H9 (cell line): ENCODE measurements around the gene HIC2. TPM values are rescaled to one million over a fixed set of nuclear protein-coding genes. Genes with fewer than 3 reads are reported as not detected.
A peak's percentile ranks its signal among the peaks of the same experiment; 100 is the strongest.

Experiments
- DNase-seq: peaks from one replicate; pipeline ENCODE4 v3.0.0-alpha.2; 2017
- H2AFZ ChIP-seq: one replicate; pipeline ENCODE4 v1.6.1; 2013; ENCODE audit warnings: mild to moderate bottlenecking, low read length, control low read depth, moderate library complexity
- H2AK5ac ChIP-seq: 2 replicates; pipeline ENCODE4 v1.6.1; 2013; ENCODE audit warnings: low read length, control low read depth, mixed read lengths; ENCODE audit not compliant: insufficient read length
- H2BK120ac ChIP-seq: one replicate; pipeline ENCODE4 v1.6.1; 2013; ENCODE audit warnings: low read depth, mild to moderate bottlenecking, low read length, control low read depth, inconsistent platforms; ENCODE audit not compliant: poor library complexity, severe bottlenecking
- H2BK12ac ChIP-seq: 2 replicates; pipeline ENCODE4 v1.6.1; 2013; ENCODE audit warnings: low read length, control low read depth, mixed read lengths, low read depth; ENCODE audit not compliant: insufficient read length
- H2BK15ac ChIP-seq: 2 replicates; pipeline ENCODE4 v1.6.1; 2013; ENCODE audit warnings: low read depth, low read length, control low read depth
- H2BK20ac ChIP-seq: one replicate; pipeline ENCODE4 v1.6.1; 2013; ENCODE audit warnings: low read depth, mild to moderate bottlenecking, low read length, control low read depth, inconsistent platforms; ENCODE audit not compliant: poor library complexity, severe bottlenecking
- H2BK5ac ChIP-seq: 2 replicates; pipeline ENCODE4 v1.6.1; 2013; ENCODE audit warnings: low read length, control low read depth, mixed read lengths; ENCODE audit not compliant: insufficient read length
- H3K14ac ChIP-seq: 2 replicates; pipeline ENCODE4 v1.6.1; 2013; ENCODE audit warnings: low read length, control low read depth; ENCODE audit not compliant: insufficient read depth
- H3K18ac ChIP-seq: 2 replicates; pipeline ENCODE4 v1.6.1; 2013; ENCODE audit warnings: low read depth, mild to moderate bottlenecking, mixed read lengths, low read length, control low read depth; ENCODE audit not compliant: insufficient read length
- H3K23ac ChIP-seq: 2 replicates; pipeline ENCODE4 v1.6.1; 2013; ENCODE audit warnings: low read length, control low read depth, mixed read lengths, low read depth; ENCODE audit not compliant: insufficient read length
- H3K23me2 ChIP-seq: 2 replicates; pipeline ENCODE4 v1.6.1; 2013; ENCODE audit warnings: low read depth, mild to moderate bottlenecking, mixed read lengths, low read length, control low read depth; ENCODE audit not compliant: insufficient read length, poor library complexity, severe bottlenecking
- H3K27ac ChIP-seq: 2 replicates; pipeline ENCODE4 v1.5.1; 2013; ENCODE audit warnings: low read length, control low read depth, mixed read lengths, low read depth; ENCODE audit not compliant: insufficient read length
- H3K27me3 ChIP-seq: 2 replicates; pipeline ENCODE4 v1.6.1; 2013; ENCODE audit warnings: low read length, control low read depth, inconsistent platforms; ENCODE audit not compliant: insufficient read depth
- H3K4ac ChIP-seq: 2 replicates; pipeline ENCODE4 v1.6.1; 2013; ENCODE audit warnings: low read depth, mild to moderate bottlenecking, control low read depth, inconsistent platforms, low read length, moderate library complexity
- H3K4me1 ChIP-seq: 2 replicates; pipeline ENCODE4 v1.6.1; 2013; ENCODE audit warnings: low read length, control low read depth, inconsistent platforms; ENCODE audit not compliant: insufficient read depth
- H3K4me2 ChIP-seq: 2 replicates; pipeline ENCODE4 v1.6.1; 2013; ENCODE audit warnings: low read length, control low read depth, mixed read lengths; ENCODE audit not compliant: insufficient read length, insufficient read depth
- H3K56ac ChIP-seq: 2 replicates; pipeline ENCODE4 v1.6.1; 2013; ENCODE audit warnings: low read depth, mild to moderate bottlenecking, mixed read lengths, low read length, control low read depth; ENCODE audit not compliant: insufficient read length
- H3K79me1 ChIP-seq: 2 replicates; pipeline ENCODE4 v1.6.1; 2013; ENCODE audit warnings: low read depth, mild to moderate bottlenecking, moderate library complexity, low read length, control low read depth, inconsistent platforms; ENCODE audit not compliant: insufficient read depth, poor library complexity, severe bottlenecking
- H3K79me2 ChIP-seq: 2 replicates; pipeline ENCODE4 v1.6.1; 2013; ENCODE audit warnings: low read length, control low read depth, inconsistent platforms; ENCODE audit not compliant: insufficient read depth
- H3K9ac ChIP-seq: 2 replicates; pipeline ENCODE4 v1.6.1; 2013; ENCODE audit warnings: low read length, control low read depth, mixed read lengths; ENCODE audit not compliant: insufficient read length; ENCODE audit errors: extremely low read depth
- H3K9me3 ChIP-seq: one replicate; pipeline ENCODE4 v1.6.1; 2013; ENCODE audit warnings: low read depth, low read length, inconsistent platforms; ENCODE audit not compliant: control insufficient read depth
- H3T11ph ChIP-seq: one replicate; pipeline ENCODE4 v1.6.1; 2013; ENCODE audit warnings: mild to moderate bottlenecking, low read length, control low read depth, inconsistent platforms
- H4K20me1 ChIP-seq: one replicate; pipeline ENCODE4 v1.6.1; 2013; ENCODE audit not compliant: control insufficient read depth, insufficient read length, insufficient read depth
- H4K5ac ChIP-seq: 2 replicates; pipeline ENCODE4 v1.6.1; 2013; ENCODE audit warnings: low read depth, mild to moderate bottlenecking, mixed read lengths, low read length, control low read depth; ENCODE audit not compliant: insufficient read length
- H4K8ac ChIP-seq: replicated peaks from 2 replicates; pipeline ENCODE4 v1.6.1; 2013; ENCODE audit warnings: low read length, control low read depth, mixed read lengths, low read depth; ENCODE audit not compliant: insufficient read length
- H4K91ac ChIP-seq: 2 replicates; pipeline ENCODE4 v1.6.1; 2013; ENCODE audit warnings: low read depth, mild to moderate bottlenecking, moderate library complexity, mixed read lengths, low read length, control low read depth; ENCODE audit not compliant: insufficient read length
- H3K27ac Mint-ChIP-seq, 3 experiments: 2 replicates in 2 of 3; 3 replicates in 1 of 3; pipeline ENCODE4 v1.8.0; 2020 to 2021; ENCODE audit warnings: mixed read lengths in 3 of 3, mild to moderate bottlenecking in 1 of 3, moderate library complexity in 1 of 3
- H3K27me3 Mint-ChIP-seq: 2 replicates; pipeline ENCODE4 v1.8.0; 2021; ENCODE audit warnings: low read depth, mild to moderate bottlenecking, moderate library complexity, mixed read lengths
- H3K36me3 Mint-ChIP-seq, 3 experiments: 2 replicates in 2 of 3; 3 replicates in 1 of 3; pipeline ENCODE4 v1.8.0; 2020 to 2021; ENCODE audit warnings: low read depth in 3 of 3, mixed read lengths in 3 of 3; ENCODE audit not compliant: insufficient read depth in 1 of 3
- H3K4me1 Mint-ChIP-seq, 2 experiments: 2 replicates each; pipeline ENCODE4 v1.8.0; 2020; ENCODE audit warnings: mixed read lengths in 2 of 2
- H3K4me3 Mint-ChIP-seq, 2 experiments: 2 replicates in 1 of 2; 3 replicates in 1 of 2; pipeline ENCODE4 v1.8.0; 2020 to 2021; ENCODE audit warnings: mild to moderate bottlenecking in 2 of 2, mixed read lengths in 2 of 2, moderate library complexity in 1 of 2
- H3K9me3 Mint-ChIP-seq, 2 experiments: 2 replicates in 1 of 2; 3 replicates in 1 of 2; pipeline ENCODE4 v1.8.0; 2020; ENCODE audit warnings: mild to moderate bottlenecking in 2 of 2, mixed read lengths in 2 of 2, moderate library complexity in 1 of 2
- WGBS: extraction: QIAGEN DNeasy Blood & Tissue Kit; methylation state at CpG from one replicate; pipeline ENCODE4 v1.1.7; 2013; ENCODE audit warnings: missing lambda C conversion rate, low lambda C conversion rate, mixed read lengths; ENCODE audit not compliant: insufficient read length; ENCODE audit errors: extremely low coverage; 5-methylcytosine and 5-hydroxymethylcytosine counted together
- total RNA-seq: library from RNA; stranded (reverse); gene quantifications from 2 replicates; pipeline ENCODE4 v1.2.1, GENCODE V29; 2021
- TF ChIP-seq, protein P1 (sequence below): fragments of 200-600 bp; sonication (generic); conservative IDR thresholded peaks from 3 replicates; pipeline ENCODE4 v1.8.0; 2021; ENCODE audit warnings: antibody characterized with exemption, mild to moderate bottlenecking

Gene HIC2
- total RNA-seq, 1 experiment from 2014 or later, result 24.9 TPM

DNA sequence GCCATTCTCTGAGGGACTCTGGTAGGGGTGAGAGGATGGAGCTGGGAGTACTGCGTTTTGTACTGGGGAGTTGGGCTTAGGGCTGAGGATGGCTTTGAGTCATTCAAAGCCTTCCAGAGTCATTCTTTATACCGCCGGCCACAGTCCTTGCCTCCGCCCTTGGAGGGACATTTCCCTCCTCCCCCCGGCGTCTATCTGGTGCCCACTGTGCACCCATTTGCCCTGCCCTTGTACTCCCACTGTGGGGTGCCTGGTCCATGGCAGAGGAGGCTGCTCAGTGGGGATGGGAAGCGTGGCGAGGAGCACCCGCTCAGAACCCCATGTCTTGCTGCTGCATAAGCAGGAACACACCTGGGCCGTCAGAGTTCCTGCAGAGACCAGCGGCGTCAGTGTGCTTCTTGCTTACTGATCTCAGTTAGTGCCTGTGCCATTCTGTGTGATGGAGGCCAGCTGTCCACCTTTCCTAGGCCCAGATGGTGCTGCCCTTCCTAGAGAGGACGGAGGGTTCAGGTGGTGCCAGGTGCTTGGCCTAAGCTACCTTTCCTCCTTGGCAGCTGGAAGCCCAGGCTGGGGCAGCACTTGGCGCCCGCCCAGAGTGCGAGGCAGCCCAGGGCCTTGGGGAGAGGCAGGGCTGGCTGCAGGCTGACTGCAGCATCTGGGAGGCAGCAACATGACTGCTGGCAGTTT is 26.7 kb downstream of the HIC2 start:
- Mint-ChIP-seq H3K4me1 (peaks cover 10 to 25% of the 10 kb centered on the region in 2 experiments), H3K36me3 (peaks cover 5 to 27% (median 21%) of the 10 kb centered on the region in 3 experiments; a peak in 6 of 7 replicates), H3K4me3 (no peak overlapping the region), H3K27me3 (no peaks in the 10 kb centered on the region), H3K27ac (peak overlapping the region in 2 of 3 experiments; percentile 70 to 91; a peak in 3 of 7 replicates), H3K9me3 (no peaks in the 10 kb centered on the region)
- Histone ChIP-seq H3K18ac (no peak overlapping the region), H3K27me3 (no peaks in the 10 kb centered on the region), H4K8ac (no peak overlapping the region), H3K23me2 (no peaks in the 10 kb centered on the region), H3T11ph (no peak overlapping the region), H2AK5ac (no peak overlapping the region), H4K20me1 (no peaks in the 10 kb centered on the region), H3K56ac (no peak overlapping the region), H3K9ac (no peak overlapping the region), H2BK20ac (no peak overlapping the region), H2BK15ac (no peak overlapping the region), H3K14ac (no peak overlapping the region), H2AFZ (no peak overlapping the region), H3K9me3 (no peaks in the 10 kb centered on the region), H3K4me2 (no peak overlapping the region), H4K91ac (no peak overlapping the region), H2BK12ac (no peak overlapping the region), H3K79me1 (peaks cover 4% of the 10 kb centered on the region), H3K79me2 (no peaks in the 10 kb centered on the region; the same call in 1 of the 2 replicates), H3K23ac (no peak overlapping the region), H3K27ac (no peak overlapping the region), H4K5ac (no peak overlapping the region), H2BK120ac (no peak overlapping the region), H2BK5ac (no peak overlapping the region), H3K4ac (no peak overlapping the region), H3K4me1 (no peaks in the 10 kb centered on the region; the same call in 1 of the 2 replicates)
- TF ChIP-seq, protein P1, sequence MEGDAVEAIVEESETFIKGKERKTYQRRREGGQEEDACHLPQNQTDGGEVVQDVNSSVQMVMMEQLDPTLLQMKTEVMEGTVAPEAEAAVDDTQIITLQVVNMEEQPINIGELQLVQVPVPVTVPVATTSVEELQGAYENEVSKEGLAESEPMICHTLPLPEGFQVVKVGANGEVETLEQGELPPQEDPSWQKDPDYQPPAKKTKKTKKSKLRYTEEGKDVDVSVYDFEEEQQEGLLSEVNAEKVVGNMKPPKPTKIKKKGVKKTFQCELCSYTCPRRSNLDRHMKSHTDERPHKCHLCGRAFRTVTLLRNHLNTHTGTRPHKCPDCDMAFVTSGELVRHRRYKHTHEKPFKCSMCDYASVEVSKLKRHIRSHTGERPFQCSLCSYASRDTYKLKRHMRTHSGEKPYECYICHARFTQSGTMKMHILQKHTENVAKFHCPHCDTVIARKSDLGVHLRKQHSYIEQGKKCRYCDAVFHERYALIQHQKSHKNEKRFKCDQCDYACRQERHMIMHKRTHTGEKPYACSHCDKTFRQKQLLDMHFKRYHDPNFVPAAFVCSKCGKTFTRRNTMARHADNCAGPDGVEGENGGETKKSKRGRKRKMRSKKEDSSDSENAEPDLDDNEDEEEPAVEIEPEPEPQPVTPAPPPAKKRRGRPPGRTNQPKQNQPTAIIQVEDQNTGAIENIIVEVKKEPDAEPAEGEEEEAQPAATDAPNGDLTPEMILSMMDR, result no peak
- no CpG with 5 or more reads among the region's 16 CpGs for WGBS
- peak; percentile 26 for DNase-seq
